Stimulated activated CD8-positive, alpha-beta memory T cell treated with anti-CD3 and anti-CD28 coated beads, Interleukin-12 subunit alpha, Interleukin-12 subunit beta, amount 100 ng/mL, for 4 hours (primary cell): Measurements from ENCODE around the gene HCN4.
"Not testable (repeated sequence)": the region's sequence is repeated elsewhere in the genome, so short reads cannot be mapped to it uniquely, and the experiment has no call there.

Experiments
- DNase-seq: peaks from one replicate; pipeline ENCODE4 v3.0.0-alpha.2; 2020; ENCODE audit warnings: low read depth

The HCN4 gene

DNA sequence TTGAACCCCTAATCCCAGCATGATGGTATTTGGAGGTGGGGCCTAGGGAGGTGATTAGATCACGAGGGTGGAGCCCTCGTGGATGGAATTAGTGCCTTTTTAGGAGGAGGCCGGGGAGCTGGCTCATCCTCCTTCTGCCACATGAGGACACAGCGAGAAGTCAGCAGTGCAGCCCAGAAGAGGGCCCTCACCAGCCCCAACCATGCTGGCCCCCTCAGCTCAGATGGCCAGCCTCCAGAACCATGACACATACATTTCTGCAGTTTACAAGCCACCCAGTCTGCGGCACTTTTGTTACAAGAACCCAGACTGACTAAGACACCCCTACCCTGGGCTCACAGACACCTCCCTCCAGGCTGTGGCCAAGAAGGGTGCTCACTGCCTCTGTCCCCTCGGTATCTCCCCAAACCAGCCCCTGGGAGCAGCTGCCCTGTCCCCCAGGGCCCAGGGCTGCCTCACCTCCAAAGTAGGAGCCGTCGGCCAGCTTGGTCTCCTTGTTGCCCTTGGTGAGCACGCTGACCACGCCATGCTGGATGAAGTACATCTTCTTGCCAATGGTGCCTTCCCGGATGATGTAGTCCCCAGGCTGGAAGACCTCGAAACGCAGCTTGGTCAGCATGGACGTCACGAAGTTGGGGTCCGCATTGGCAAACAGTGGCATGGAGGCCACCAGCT is 44.1 kb downstream of the HCN4 start:
- no peak for DNase-seq

DNA sequence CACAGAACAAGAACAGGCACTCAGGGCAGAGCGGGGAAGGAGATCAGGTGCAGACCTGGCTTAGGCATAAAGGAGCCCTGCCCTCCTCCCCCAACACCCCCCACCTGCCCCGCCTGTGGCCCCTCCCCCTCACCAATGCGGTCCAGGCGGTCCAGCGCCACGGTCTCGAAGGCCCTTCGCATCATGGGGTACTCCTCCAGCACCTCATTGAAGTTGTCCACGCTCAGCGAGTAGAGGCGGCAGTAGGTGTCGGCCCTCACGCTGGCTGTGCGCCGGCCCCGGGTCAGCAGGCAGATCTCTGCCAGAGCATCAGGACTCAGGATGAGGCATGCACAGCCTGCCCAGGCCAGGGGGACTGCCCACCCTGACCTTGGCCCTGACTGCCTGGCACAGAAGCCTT is 44.8 kb downstream of the HCN4 start:
- DNase-seq = no peak

GRCh38 chr15:73323374-73323955 is 45.3 kb downstream of the HCN4 start:
- no peak for DNase-seq

GRCh38 chr15:73322665-73323373 is 45.9 kb downstream of the HCN4 start:
- DNase-seq = no peak

DNA sequence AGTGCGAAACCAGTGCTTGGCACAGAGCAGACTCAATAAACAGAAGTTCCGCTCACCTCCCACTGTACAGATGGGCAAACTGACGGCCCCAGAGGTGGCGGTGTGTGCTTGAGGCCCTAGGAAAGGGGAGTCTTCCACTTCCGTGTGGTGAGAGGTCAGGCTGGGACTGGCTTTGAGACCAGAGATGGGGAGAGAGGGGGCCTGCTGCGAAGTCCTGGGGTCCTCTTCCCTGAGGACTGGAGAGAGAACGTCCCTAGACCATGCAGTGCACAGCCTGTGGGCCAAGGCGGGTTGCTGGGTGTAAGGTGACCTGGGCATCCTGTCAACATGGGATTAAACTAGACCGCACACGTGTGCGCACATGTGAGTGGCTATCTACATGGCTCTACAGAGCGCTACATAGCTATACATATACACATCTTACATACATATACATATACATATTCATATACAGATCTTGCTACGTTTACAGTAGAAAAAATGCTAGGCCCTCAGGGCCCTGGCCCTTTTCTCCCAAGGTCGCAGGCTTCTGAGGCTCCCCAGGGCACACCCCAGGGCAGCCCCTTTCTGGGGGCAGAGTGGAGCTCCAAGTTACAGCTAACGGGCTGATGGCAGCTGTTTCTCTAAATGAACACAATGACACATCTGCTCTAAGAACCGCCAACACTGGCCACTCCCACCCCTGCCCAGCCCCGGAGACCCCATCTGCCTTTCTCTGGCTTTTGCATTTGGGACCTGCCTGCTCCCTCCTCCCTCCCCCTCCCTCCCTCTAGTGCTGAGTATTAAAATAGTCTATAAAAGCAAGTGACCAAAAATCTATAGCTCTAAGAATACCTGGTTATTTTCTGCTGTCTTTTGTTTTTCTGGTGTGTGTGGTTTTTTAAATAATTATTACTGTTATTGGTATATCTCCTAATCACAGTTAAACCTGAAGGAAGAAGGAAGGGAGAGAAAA is 47.0 kb downstream of the HCN4 start:
- no peak for DNase-seq

GRCh38 chr15:73320619-73321180 is 48.1 kb downstream of the HCN4 start:
- DNase-seq = no peak

GRCh38 chr15:73319460-73320245 is 49.1 kb downstream of the HCN4 start:
- DNase-seq = no peak

DNA sequence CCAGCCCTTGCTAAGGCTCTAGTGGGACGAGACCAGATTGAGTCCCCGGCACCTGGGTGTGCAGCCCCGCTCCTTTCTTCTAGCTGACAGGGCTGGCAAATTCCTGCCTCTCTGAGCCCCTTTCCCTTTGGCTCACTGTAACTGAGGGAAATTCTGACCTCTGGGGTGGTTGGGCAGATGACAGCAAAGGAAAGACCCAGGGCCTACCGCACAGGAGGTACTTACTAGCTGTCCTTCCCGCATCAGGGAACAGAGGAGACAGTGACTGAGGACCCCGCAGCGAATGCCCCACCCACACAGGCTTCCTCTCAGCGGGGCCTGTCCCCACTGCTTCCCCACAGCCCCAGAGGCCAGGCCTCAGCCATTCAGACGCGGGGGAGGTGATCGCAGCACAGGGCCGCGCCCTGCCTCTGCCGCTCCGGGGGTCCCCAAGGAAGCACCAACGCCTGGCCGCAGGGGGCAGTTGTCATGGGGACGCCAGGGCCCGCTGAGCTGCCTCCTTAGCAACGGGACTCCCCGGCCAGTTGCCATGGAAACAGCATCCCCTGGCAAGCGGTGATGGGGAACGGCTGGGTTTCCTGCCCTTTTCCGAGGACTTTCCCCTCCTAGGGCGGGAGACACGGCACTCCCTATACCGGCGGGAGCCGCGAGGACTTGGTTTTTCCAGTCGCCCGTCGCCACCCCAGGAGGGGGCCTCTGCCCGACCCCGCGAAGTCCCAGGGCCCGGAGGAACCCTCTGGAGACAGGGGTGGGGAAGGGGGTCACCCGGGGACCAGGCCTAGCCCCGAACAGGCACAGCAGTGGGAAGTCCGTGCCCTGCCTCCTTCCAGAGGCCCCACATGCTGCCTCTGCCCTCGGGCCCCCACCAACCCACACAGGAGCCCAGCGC is 50.1 kb downstream of the HCN4 start:
- DNase-seq = no peak

GRCh38 chr15:73317651-73318462 is 50.9 kb downstream of the HCN4 start:
- DNase-seq = no peak

DNA sequence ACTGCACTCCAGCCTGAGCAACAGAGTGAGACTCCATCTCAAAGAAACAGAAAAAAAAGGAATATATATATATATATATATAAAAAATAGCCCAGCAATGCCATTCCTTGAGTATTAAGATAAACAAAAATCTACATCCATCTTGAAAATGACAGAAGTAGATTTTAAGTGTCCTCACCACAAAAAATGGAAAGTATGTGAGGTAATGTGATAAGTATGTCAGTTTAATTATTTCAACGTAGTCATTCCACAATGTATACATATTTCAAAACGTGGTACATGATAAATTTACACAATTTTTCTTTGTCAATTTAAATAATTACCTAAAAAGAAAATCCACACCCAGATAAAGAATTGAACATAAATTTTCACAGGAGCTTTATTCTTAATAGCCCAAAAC is 54.9 kb downstream of the HCN4 start:
- DNase-seq = no peak

- no peak for DNase-seq
Measured at GRCh38 chr15:73308305-73308704, 60.5 kb downstream of the HCN4 start.

GRCh38 chr15:73305331-73306211 is 63.2 kb downstream of the HCN4 start:
- no peak for DNase-seq

GRCh38 chr15:73303636-73304035 is 65.1 kb downstream of the HCN4 start:
- DNase-seq = no peak

GRCh38 chr15:73300286-73300685 is 68.5 kb downstream of the HCN4 start:
- not testable (repeated sequence) for DNase-seq

GRCh38 chr15:73298522-73299245 is 70.1 kb downstream of the HCN4 start:
- no peak for DNase-seq

DNA sequence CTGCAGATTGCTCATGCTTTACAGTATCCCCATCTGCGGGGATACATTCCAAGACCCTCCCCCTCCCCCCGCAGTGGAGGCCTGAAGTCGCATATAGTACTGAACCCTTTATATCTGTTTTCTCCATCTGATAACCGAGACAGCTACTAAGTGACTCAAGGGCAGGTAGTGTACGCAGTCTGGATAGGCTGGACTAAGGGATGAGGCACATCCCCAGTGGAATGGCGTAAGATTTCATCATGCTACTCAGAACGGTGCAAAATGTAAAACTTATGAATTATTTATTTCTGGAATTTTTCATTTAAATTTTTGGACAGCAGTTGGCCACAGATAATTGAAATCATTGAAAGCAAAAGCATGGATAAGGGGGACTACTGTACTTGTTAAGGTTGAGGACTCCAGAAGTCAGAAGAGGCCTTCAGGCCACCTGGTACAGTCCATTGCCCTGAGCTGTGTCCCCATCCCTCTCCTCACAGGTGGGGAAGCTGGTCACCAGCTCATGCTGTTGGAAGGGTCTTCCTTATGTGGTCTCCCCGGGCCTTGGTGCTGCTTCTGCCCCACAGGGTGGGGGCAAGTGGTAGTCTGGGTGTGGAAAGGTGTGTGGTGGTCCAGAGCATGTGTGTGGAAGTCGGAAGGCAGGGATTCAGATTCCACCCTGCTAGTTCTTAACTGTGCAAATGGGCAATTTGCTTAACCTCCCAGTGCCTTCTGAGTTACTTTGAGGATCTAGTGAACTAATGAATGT is 72.0 kb downstream of the HCN4 start:
- DNase-seq = no peak
